Measurements from ENCODE around the gene ANKRD6. TPM values are rescaled to one million over a fixed set of nuclear protein-coding genes. Genes with fewer than 3 reads are reported as not detected.
A peak's percentile ranks its signal among the peaks of the same experiment; 100 is the strongest.
"Not testable (repeated sequence)": the region's sequence is repeated elsewhere in the genome, so short reads cannot be mapped to it uniquely, and the experiment has no call there.

Gene ANKRD6
- 2.2 TPM for polyA plus RNA-seq (2012; ENCODE audit: insufficient read depth, insufficient read length)

DNA sequence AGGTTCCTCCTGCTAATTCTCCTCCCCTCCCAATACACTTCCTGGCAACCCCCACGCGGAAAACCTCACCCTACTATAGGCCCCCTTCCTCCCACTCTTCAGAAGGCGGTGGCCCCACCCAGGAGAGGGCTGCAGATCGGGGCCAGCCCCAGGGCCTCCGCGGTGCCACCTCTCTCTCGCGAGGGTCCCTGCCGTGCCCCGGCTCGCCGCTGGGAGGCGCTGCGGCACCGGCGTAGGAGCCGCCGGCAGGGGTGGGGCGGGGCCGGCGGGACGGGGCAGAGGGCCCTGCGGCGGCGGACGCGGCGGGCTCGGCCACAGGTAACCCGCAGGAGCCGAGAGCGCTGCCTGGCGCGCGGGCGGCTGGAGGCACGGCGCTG lies at the start of gene ANKRD6:
ANKRD6 (plus strand) TSS at position 278 of the 377 bp plus-strand sequence. CDS start 133,825 bp downstream, outside the sequence.
- peak; percentile 57 for DNase-seq (ENCODE audit: low read depth, low spot score)
- peak within 1 kb of the TSS; percentile 39 for H3K4me3 ChIP-seq (ENCODE audit: low read length)

DNA sequence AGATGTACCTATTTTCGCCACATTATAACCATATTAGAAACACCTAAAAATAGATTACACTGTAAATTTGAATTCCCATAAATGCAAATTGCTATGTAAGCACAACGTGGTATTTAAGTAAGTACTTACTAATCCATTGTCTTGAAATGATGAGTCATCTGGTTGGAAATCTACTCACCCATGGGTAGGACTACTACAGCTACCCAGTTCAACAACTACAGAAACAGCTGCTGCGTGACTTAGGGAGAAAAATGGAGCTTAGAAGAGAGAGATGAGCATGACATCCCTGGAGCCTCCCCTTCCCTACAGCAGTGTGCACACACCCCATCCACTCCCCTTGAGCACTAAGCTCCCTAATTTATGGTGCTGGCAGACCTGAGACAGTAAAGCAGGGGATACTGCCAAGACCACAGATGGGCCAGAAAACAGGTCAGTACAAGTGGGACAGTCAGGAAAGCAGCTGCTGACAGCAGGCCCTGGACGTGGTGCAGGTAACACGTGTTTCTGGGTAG lies 47.7 kb upstream of the ANKRD6 start:
- DNase-seq (ENCODE audit: low read depth, low spot score): no peak
- H3K4me3 ChIP-seq (ENCODE audit: low read length): no peak overlapping the region

DNA sequence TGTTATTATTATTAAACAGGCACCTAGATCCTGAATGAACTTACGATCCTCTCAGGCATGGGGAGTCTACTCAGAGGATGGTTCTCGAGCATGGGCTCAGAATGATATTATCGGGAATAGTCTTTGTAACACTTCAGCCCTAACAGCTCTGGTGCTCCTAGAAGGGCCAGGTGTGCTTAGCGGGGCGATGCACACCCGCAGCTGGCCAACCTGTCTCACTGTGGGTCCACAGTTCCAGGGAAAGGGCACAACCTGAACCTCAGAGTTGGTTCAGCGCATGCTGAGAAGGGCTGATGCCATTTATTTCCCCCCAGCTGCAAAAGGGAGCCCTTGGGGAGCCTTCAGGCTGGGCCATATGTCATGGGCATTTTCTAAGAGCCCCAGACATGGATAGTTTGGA lies 47.1 kb upstream of the ANKRD6 start:
- H3K4me3 ChIP-seq (ENCODE audit: low read length): no peak overlapping the region
- DNase-seq (ENCODE audit: low read depth, low spot score): no peak

- no peak overlapping the region for H3K4me3 ChIP-seq (ENCODE audit: low read length)
These were observed 45.9 kb upstream of the ANKRD6 start for GRCh38 chr6:89386917-89387491.

DNA sequence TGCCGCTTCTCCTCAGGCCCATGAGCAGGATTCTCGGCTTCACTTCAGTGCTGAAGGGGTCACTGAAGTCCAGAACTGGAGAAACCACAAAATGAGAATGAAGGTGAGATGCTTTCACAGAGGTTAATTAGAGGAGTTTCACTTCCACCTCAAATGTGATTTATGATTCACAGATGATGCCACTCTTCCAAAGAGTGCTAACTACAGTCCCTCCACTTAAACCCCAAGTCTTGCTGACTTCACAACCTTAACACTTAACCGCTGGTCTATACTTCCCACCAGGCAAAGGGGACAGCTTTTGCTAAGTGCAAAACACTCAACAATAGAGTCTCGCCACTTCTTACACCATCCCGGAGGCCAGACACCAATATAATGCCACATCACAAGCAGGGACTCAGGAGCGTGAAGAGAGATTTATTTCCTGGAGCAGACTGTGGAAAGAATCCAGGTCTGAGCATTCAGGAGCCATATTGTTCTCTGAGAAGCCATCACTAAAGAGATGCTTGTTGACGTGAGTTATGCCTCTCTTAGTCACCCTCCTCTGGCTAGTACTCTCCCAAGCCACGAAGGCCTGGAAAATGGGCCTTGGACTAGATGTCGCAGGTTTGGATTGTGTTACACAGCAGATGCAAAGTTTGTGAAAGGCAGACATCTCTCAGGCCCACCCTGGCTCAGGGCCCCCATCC lies 45.3 kb upstream of the ANKRD6 start:
- H3K4me3 ChIP-seq (ENCODE audit: low read length): no peak overlapping the region
- no peak for DNase-seq (ENCODE audit: low read depth, low spot score)

More at GRCh38 chr6:89386917-89387491, 45.9 kb upstream of the ANKRD6 start:
- no peak for DNase-seq (ENCODE audit: low read depth, low spot score)

DNA sequence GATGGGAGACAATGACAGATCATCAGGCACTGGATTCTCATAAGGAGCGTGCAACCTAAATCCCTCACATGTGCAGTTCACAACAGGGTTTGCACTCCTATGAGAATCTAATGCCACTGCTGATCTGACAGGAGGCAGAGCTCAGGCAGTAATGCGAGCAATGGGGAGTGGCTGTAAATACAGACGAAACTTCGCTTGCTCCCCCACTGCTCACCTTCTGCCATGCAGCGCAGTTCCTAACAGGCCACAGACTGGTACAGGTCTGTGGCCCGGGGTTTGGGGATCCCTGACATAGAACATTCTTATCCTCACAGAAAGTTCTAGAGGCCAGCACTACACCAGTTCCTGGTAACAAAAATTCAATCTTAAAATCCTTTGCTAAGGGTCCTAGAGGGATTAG lies 44.1 kb upstream of the ANKRD6 start:
- H3K4me3 ChIP-seq (ENCODE audit: low read length): no peak overlapping the region
- no peak for DNase-seq (ENCODE audit: low read depth, low spot score)

GRCh38 chr6:89392823-89393222 lies 40.1 kb upstream of the ANKRD6 start:
- no peak for DNase-seq (ENCODE audit: low read depth, low spot score)
- no peak overlapping the region for H3K4me3 ChIP-seq (ENCODE audit: low read length)

GRCh38 chr6:89393659-89394058 lies 39.3 kb upstream of the ANKRD6 start:
- no peak overlapping the region for H3K4me3 ChIP-seq (ENCODE audit: low read length)
- no peak for DNase-seq (ENCODE audit: low read depth, low spot score)

DNA sequence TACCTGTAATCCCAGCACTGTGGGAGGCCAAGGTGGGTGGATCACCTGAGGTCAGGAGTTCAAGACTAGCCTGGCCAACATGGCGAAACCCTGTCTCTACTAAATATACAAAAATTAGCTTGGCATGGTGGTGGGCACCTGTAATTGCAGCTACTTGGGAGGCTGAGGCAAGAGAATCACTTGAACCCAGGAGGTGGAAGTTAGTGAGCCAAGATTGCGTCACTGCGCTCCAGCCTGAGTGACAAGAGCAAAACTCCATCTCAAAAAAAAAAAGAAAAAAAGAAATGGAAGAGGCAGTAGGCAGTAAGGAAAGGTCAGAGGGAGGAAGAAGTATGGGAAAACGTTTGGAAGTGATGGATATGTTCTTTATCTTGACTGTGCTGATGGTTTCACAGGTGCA lies 35.1 kb upstream of the ANKRD6 start:
- not testable (repeated sequence) for DNase-seq (ENCODE audit: low read depth, low spot score); H3K4me3 ChIP-seq (ENCODE audit: low read length)

DNA sequence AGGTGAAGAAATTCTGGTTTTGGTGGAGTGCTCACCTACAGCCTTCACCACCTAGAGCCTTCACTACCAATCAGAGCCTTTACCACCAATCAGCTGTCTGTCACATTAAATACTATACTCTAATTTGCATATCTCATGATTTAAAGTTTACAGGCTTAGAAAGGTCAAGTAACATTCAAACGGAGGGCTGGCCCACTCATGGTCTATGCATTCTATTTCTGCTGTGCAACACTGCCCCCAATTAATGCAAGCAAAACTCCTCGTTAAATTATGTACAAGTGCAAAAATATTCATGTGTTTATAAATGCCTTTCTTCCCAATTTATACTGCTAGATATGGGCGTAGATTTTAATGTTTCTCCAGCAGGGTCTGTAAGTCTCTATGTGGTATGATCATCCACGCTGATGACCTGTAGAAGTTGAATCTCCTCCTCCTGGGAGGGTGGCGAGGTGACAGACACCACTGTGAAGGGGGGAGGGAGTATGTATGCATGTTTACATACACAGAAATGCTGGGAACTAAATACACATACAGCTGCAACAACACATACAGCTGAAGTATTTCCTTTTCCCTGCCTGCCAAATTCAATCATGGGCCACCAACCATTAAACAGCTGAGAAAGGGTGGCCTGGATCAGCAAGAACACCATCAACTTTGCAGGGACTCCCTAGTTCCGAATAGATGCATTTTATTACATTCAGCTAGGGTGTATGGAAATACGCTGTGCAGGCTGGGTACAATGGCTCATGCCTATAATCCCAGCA lies 34.0 kb upstream of the ANKRD6 start:
- H3K4me3 ChIP-seq (ENCODE audit: low read length): no peak overlapping the region
- no peak for DNase-seq (ENCODE audit: low read depth, low spot score)

DNA sequence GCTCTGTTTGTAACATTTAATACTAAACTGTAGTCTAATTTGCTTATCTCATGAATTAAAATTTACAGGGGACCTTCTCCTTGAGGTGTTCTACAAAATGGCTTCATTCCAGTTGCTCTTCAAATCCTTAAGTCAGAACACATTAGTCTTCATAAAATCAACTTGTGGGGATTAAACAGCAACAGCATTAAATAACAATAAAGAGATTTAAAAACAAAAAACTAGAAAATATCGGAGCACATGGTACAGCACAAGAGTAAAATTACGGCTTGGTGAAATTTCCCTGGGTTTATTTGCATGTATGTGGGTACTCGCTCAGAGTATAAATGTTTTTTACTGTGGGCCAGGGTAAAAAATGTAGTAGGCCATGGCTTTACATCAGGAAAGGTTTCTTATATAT lies 32.9 kb upstream of the ANKRD6 start:
- no peak for DNase-seq (ENCODE audit: low read depth, low spot score)
- H3K4me3 ChIP-seq (ENCODE audit: low read length): no peak overlapping the region

DNA sequence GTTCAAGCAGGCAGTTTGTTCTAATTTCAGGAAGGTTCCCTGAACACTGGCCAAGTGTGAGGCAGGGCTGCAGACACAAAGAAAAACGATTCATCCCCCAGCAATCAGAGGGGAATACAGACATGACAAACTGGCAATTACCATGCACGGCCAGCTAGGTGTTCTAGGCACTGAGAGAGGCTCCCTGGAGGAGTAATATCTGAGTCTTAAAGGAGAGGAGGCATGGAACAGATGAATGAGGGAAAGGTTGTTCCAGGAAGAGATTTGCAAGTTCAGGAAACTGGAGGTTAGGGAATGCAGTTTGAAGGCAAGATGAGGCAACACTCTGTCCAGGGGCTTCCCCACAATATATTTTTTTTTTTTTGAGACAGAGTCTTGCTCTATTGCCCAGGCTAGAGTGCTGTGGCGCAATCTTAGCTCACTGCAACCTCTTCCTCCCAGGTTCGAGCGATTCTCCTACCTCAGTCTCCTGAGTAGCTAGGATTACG lies 32.0 kb upstream of the ANKRD6 start:
- H3K4me3 ChIP-seq (ENCODE audit: low read length): no peak overlapping the region
- DNase-seq (ENCODE audit: low read depth, low spot score): no peak

GRCh38 chr6:89402776-89403175 lies 30.2 kb upstream of the ANKRD6 start:
- DNase-seq (ENCODE audit: low read depth, low spot score): no peak

DNA sequence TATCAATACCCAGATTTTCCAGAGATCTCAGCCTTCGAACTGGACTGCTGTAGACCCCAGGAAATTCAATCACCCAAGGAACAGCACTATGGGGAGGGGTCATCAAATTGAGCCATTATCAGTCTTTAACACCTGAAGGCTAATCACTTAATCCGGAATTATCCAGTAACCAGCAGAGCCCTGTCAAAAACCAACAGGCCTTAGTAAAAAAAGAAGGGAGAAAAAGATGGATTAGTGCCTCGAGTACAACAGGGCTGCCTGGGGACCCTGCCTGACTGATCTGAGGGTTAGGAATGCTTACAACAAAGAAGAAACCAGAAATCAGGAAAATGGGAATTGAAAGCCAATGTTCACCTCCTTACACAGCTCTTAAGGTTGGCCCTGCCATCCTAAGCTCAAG lies 28.4 kb upstream of the ANKRD6 start:
- H3K4me3 ChIP-seq (ENCODE audit: low read length): no peak overlapping the region
- no peak for DNase-seq (ENCODE audit: low read depth, low spot score)

More at GRCh38 chr6:89402776-89403175, 30.2 kb upstream of the ANKRD6 start:
- no peak overlapping the region for H3K4me3 ChIP-seq (ENCODE audit: low read length)

- no peak overlapping the region for H3K4me3 ChIP-seq (ENCODE audit: low read length)
- DNase-seq (ENCODE audit: low read depth, low spot score): no peak
These were observed 26.8 kb upstream of the ANKRD6 start for GRCh38 chr6:89406141-89406540.

DNA sequence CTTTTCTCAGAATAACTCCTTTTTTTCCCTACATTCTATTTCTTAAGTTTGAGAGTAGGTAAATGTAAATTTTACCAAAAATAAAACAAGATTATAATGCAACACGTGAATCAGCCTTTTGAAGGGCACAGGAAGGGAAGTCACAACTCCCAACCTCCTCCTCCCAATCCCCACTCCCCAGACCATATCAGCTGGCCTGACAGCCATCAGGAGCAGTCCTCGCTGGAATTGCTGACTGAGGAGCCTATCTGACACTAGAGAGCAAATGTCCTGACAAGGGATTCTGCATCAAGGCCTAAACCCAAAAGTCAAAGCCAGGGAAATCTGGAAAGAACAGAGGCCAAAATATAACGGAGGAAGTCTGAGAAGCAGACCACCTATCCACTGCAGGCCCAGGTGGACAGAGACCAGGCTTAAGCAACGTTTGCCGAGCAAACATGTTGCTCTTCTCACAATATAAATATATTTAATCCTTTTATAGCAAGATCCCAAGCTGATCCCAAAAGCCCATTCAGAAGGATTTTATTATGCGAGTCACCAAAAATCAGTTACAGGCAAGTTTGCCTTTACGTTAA lies 23.4 kb upstream of the ANKRD6 start:
- DNase-seq (ENCODE audit: low read depth, low spot score): no peak
- H3K4me3 ChIP-seq (ENCODE audit: low read length): no peak overlapping the region

DNA sequence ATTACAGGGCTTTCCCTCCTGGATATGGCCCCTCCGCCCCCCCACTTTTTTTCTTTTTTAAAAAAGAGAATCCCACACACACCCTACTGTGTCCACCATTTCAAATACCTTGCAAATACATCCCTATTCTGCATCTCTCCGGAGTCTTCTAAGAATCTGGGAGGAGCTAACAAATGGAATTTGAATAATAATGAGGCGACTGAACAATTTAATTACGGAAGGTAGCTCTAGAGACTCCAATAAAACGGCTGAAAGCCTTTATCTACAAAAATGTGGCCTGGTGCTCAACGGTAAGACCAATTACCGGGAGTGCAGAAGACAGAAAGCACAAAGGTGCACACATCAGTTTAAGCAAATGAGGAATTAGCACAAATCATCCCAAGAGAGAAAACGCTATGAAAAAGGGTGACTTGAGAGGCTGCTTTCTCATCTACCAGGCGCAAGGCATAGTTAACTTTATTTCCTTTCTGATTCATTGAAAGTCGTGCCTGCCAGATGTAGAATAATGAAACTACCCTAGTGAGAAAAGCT lies 22.7 kb upstream of the ANKRD6 start:
- no peak overlapping the region for H3K4me3 ChIP-seq (ENCODE audit: low read length)
- DNase-seq (ENCODE audit: low read depth, low spot score): no peak

DNA sequence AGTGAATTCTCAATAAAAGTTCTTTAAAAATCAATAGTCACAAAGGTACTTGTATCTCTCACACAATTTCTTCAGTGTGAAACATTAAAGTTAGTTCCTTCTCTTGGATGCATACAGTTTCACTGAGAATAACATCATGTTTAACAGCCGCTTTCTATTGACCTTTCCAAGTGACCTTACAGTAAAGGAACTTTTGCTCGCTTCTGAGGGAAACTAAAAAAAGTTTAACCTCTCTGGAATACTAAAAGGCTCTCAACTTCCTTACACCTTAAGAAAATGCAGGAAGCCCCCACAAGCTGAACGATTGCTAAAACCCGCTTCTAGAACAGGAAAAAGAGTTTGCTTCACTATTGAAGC lies 22.2 kb upstream of the ANKRD6 start:
- no peak for DNase-seq (ENCODE audit: low read depth, low spot score)
- peak overlapping the region; percentile 74 for H3K4me3 ChIP-seq (ENCODE audit: low read length)

All from Jurkat, Clone E6-1 (cell line).